Epithelial cell of esophagus (primary cell): ENCODE results near the gene FAM170B.

Source experiments
- DNase-seq: peaks from one replicate; pipeline ENCODE4 v3.0.0; 2010; ENCODE audit warnings: low read depth
- H3K4me3 ChIP-seq: 2 replicates; pipeline ENCODE4 v1.5.1; 2011; ENCODE audit warnings: mild to moderate bottlenecking, low read length, control low read depth
- CTCF ChIP-seq: IDR thresholded peaks from 2 replicates; pipeline ENCODE4 v1.5.1; 2011; ENCODE audit warnings: low read depth, mild to moderate bottlenecking, low read length, control low read depth, inconsistent platforms; ENCODE audit not compliant: insufficient read depth; ENCODE audit errors: missing control alignments

Gene FAM170B

GRCh38 chr10:49158404-49158803, 24.6 kb upstream of the FAM170B start:
- H3K4me3 ChIP-seq, result no peak overlapping the region
- no peak for TF ChIP-seq CTCF
- DNase-seq, result no peak

GRCh38 chr10:49157229-49157628, 23.4 kb upstream of the FAM170B start:
- DNase-seq, result no peak
- no peak for TF ChIP-seq CTCF
- no peak overlapping the region for H3K4me3 ChIP-seq

- DNase-seq, result no peak
- TF ChIP-seq CTCF, result no peak
- no peak overlapping the region for H3K4me3 ChIP-seq
Measured at GRCh38 chr10:49154641-49155040, 20.8 kb upstream of the FAM170B start.

GRCh38 chr10:49153971-49154370, 20.1 kb upstream of the FAM170B start:
- no peak overlapping the region for H3K4me3 ChIP-seq
- DNase-seq, result no peak
- no peak for TF ChIP-seq CTCF

GRCh38 chr10:49153115-49153514, 19.3 kb upstream of the FAM170B start:
- TF ChIP-seq CTCF, result no peak
- H3K4me3 ChIP-seq, result no peak overlapping the region
- no peak for DNase-seq

GRCh38 chr10:49152663-49153062, 18.8 kb upstream of the FAM170B start:
- H3K4me3 ChIP-seq, result no peak overlapping the region
- no peak for DNase-seq
- no peak for TF ChIP-seq CTCF

GRCh38 chr10:49152037-49152436, 18.2 kb upstream of the FAM170B start:
- no peak for DNase-seq
- no peak for TF ChIP-seq CTCF
- no peak overlapping the region for H3K4me3 ChIP-seq
